Effector memory CD4-positive, alpha-beta T cell (primary cell): Measurements from ENCODE around the gene XYLT1.

Source experiments
- DNase-seq, 3 donors: peaks; one replicate each; pipeline ENCODE4 v3.0.0-alpha.2; 2020
- H3K27ac ChIP-seq: 2 replicates; pipeline ENCODE4 v1.7.0; 2013; ENCODE audit warnings: mild to moderate bottlenecking, low read length, moderate library complexity; ENCODE audit not compliant: insufficient read depth, poor library complexity, severe bottlenecking
- H3K27me3 ChIP-seq: replicated peaks from 2 replicates; pipeline ENCODE4 v1.7.0; 2013; ENCODE audit warnings: mild to moderate bottlenecking, low read length; ENCODE audit not compliant: insufficient read depth, control insufficient read depth, poor library complexity, severe bottlenecking
- H3K36me3 ChIP-seq: 2 replicates; pipeline ENCODE4 v1.7.0; 2013; ENCODE audit warnings: mild to moderate bottlenecking, low read length, moderate library complexity; ENCODE audit not compliant: control insufficient read depth, insufficient read depth
- H3K4me1 ChIP-seq: 2 replicates; pipeline ENCODE4 v1.7.0; 2013; ENCODE audit warnings: low read length, mild to moderate bottlenecking; ENCODE audit not compliant: control insufficient read depth, insufficient read depth, poor library complexity, severe bottlenecking
- H3K4me3 ChIP-seq: 2 replicates; pipeline ENCODE4 v1.7.0; 2013; ENCODE audit warnings: low read length, low read depth, mild to moderate bottlenecking; ENCODE audit not compliant: insufficient read depth, poor library complexity, severe bottlenecking
- H3K9me3 ChIP-seq: 2 replicates; pipeline ENCODE4 v1.7.0; 2013; ENCODE audit warnings: mild to moderate bottlenecking, low read length, moderate library complexity; ENCODE audit not compliant: control insufficient read depth

The XYLT1 gene

DNA sequence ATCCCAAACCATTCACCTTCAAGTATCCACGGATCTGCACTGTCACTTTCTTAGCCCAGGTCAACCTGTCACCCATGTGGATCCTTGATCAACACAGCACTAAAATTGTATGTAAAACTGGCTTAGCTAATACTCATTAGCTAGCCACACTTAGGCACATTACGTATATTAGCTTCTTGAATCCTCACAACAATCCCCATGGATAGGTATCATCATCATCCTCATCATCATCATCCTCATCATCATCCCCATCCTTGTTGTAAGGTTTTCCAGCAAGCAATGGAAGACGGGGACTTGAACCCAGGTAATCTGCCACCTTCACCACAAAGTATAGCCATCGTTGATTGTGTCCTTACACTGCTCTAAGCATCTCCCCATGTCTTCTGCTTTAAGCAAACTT lies 184.3 kb downstream of the XYLT1 start:
- no peak for DNase-seq
- Histone ChIP-seq H3K9me3 (no peaks in the 10 kb centered on the region), H3K27me3 (no peaks in the 10 kb centered on the region), H3K36me3 (no peaks in the 10 kb centered on the region), H3K4me1 (no peaks in the 10 kb centered on the region), H3K4me3 (no peak overlapping the region), H3K27ac (no peak overlapping the region)

DNA sequence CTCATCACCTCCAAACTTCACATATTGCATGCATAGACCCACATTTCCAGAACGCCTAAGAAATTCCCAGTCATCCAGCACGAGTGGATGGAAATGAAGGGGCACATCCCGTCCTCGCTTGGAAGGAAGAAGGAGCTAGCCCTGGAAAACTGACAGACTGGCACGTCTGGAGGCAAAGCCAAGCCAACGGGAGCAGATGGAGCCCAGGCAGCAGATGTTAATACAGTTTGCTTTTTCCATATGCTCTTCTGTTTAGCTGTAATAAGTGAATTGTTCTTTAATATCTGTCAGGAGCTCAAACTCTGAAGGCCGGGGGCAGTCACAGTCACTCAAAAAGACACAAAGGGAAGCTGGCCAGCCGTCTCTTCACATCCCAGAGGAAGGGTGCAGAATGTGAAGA lies 187.7 kb downstream of the XYLT1 start:
- no peaks in the 10 kb centered on the region for H3K9me3 ChIP-seq
- no peaks in the 10 kb centered on the region for H3K36me3 ChIP-seq
- no peaks in the 10 kb centered on the region for H3K4me1 ChIP-seq
- H3K4me3 ChIP-seq, result no peak overlapping the region
- no peak for DNase-seq
- no peaks in the 10 kb centered on the region for H3K27me3 ChIP-seq
- H3K27ac ChIP-seq, result no peak overlapping the region

DNA sequence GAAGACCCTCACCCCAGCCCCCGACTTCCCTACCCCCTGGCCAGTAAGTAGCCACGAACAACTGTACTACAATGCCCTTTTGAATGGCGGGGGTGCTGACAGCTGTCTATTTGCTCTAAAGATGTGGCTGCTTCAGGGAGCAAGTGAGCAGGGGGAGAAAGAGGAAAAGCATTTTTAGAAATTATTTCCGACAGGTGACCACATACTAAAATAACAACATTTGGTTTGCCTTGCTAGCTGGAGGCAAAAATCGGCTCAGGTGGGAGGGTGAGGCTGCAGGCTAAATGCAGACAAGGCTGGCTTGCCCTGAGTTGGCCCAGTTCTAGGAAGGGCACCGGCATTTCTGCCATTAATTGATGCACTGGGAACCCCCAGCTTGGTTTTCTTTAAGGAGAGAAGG lies 188.5 kb downstream of the XYLT1 start:
- no peak overlapping the region for H3K4me3 ChIP-seq
- no peaks in the 10 kb centered on the region for H3K36me3 ChIP-seq
- H3K27me3 ChIP-seq, result no peaks in the 10 kb centered on the region
- H3K27ac ChIP-seq, result no peak overlapping the region
- no peaks in the 10 kb centered on the region for H3K4me1 ChIP-seq
- H3K9me3 ChIP-seq, result no peaks in the 10 kb centered on the region
- DNase-seq, result no peak

DNA sequence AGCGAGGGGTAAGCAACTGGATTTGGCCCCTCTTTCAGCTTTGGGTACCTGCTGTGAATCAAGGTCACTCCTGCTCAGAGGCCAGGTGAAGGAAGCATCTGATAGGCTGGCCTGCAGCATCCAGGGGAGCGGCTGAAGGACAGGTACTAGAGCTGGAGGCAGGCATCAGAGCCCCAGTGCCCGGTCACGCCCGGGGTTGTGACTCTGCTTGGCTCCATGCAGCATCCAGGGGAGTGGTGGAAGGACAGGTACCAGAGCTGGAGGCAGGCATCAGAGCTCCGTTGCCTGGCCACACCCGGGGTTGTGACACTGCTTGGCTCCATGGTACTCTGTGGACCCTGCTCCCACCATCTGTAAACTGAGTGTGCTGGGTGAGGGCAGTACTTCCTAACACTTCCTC lies 189.7 kb downstream of the XYLT1 start:
- Histone ChIP-seq H3K4me1 (no peaks in the 10 kb centered on the region), H3K4me3 (no peak overlapping the region), H3K36me3 (no peaks in the 10 kb centered on the region), H3K27me3 (no peaks in the 10 kb centered on the region), H3K27ac (no peak overlapping the region), H3K9me3 (no peaks in the 10 kb centered on the region)
- DNase-seq, result no peak

DNA sequence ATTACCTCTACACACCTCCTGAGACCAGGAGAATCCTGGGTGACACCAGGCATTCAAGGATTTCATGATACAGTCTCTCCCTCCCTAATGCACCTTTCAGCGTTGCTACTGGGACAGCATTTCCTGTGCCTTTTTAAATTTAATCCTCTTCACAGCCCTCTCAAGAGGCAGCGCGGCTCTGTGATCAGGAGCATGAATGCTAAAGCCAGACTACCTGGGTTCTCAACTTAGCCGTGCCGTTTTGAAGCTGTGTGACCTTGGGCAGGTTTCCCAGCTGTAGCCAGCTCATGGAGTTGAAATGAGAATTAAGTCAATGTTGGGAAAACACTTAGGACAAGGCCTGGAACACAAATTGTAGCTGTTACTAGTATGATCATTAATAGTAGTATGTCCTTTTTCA lies 191.8 kb downstream of the XYLT1 start:
- no peak for DNase-seq
- H3K27me3 ChIP-seq, result no peaks in the 10 kb centered on the region
- H3K27ac ChIP-seq, result no peak overlapping the region
- H3K4me1 ChIP-seq, result peaks cover 7% of the 10 kb centered on the region
- H3K9me3 ChIP-seq, result no peaks in the 10 kb centered on the region
- H3K4me3 ChIP-seq, result no peak overlapping the region
- H3K36me3 ChIP-seq, result no peaks in the 10 kb centered on the region

DNA sequence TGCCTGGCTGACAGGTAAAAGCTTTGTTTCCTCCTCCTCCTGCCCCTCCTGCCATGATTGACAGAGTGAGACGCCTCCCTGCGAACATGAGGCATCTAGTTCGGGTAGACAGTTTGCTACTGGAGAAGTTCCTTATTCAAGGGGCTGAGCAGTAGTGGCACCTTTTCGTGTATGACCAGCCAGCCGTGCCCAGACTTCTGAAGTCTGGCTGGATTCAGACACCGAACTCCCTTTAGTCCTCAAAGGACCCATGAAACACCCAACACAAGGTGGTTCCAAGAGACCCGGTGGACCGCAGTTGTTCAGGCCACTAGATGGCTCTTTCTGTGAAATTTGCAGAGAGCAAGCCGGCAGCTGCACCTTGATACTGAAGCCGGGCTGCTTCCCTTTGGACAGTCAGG lies 192.8 kb downstream of the XYLT1 start:
- Histone ChIP-seq H3K4me1 (peaks cover 7% of the 10 kb centered on the region), H3K36me3 (no peaks in the 10 kb centered on the region), H3K27me3 (no peaks in the 10 kb centered on the region), H3K9me3 (no peaks in the 10 kb centered on the region), H3K27ac (no peak overlapping the region), H3K4me3 (no peak overlapping the region)
- no peak for DNase-seq

DNA sequence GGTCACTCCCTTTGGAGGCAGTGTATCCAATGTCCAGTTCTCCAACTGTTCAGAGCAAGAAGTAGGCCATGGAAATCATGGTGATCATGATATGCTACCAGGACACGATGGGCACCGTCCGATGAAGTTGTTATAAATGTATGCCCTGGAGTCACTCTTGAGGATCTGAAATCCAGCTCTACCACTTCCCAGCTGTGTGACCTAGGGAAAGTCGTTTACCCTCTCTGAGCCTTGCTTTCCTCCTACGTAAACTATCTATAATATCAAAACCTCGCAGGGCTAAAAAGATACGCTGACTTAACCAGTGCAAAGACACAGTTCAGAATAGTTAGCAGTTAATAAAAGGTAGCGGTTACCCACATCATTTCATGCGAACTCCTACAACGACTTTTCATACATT lies 194.2 kb downstream of the XYLT1 start:
- Histone ChIP-seq H3K27me3 (no peaks in the 10 kb centered on the region), H3K36me3 (no peaks in the 10 kb centered on the region), H3K9me3 (no peaks in the 10 kb centered on the region), H3K27ac (no peak overlapping the region), H3K4me1 (peaks cover 7% of the 10 kb centered on the region), H3K4me3 (no peak overlapping the region)
- DNase-seq, result no peak

DNA sequence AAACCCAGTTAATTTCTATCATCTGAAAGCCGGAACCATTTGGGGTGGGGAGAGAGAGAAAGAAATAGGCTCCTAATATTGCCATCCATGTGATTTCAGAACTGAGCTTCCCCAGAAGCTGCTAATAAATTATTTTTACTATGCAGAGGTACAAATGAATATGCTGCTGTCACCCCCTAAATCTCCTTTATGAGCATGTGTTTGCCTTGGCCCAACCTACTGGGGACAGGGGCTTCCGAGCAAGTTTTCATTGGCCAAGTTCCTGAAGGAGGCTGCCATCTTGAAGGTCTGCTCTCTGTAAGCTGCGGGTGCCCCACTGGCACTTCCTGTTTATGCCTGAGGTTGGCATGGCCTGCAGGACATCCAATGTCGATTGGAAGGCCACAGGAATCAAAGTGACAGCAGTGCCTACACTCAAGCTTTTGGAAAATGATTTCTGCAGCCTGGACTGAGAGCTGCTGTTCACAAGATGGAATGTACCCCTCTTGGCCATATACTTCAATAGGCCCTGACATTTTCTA lies 194.7 kb downstream of the XYLT1 start:
- H3K27me3 ChIP-seq, result no peaks in the 10 kb centered on the region
- no peak overlapping the region for H3K27ac ChIP-seq
- H3K4me3 ChIP-seq, result no peak overlapping the region
- no peaks in the 10 kb centered on the region for H3K9me3 ChIP-seq
- no peaks in the 10 kb centered on the region for H3K36me3 ChIP-seq
- H3K4me1 ChIP-seq, result peaks cover 7% of the 10 kb centered on the region
- DNase-seq, result no peak

DNA sequence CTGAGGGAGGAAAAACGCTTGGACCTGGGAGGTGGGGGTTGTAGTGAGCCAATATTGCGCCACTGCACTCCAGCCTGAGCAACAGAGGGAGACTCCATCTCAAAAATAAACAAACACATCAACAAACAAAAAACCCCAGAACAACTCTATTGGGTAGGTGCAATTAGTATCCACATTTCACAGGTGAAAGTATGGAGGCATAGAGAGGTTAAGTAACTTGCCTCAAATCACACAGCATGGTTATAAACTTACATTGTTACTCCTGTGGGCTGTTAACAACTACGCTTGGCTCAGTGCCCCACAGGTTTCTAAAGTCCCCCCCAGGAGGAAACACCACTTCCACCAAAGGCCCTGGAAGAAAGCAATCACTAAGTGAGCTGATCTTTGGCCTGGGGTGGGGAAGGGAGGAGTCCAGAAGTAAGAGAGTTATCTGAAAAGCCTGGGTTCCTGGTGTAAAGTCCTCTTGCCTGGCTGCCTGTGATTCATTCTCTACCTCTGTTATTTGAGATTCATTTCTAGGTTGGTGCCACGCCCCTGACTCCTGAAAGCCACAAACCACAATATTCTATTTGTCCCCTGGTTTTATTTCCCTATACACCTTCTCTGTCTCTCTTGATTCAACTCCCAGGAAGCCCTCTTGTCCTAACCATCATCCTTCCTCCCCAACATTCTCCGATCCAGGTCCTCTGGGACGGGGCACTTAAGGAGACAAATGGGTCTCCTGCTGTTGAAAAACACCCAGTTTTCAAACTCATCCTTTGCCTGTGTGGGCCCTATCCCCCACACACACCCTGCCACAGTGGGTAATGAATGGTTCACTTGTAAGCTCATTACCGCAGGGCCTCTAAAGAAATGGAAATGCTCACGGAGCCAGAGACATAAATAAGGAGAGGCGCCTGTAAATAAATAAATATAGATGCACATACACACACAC lies 195.4 kb downstream of the XYLT1 start:
- Histone ChIP-seq H3K4me3 (no peak overlapping the region), H3K27me3 (no peaks in the 10 kb centered on the region), H3K27ac (no peak overlapping the region), H3K4me1 (peaks cover 7% of the 10 kb centered on the region), H3K9me3 (no peaks in the 10 kb centered on the region), H3K36me3 (no peaks in the 10 kb centered on the region)
- no peak for DNase-seq

DNA sequence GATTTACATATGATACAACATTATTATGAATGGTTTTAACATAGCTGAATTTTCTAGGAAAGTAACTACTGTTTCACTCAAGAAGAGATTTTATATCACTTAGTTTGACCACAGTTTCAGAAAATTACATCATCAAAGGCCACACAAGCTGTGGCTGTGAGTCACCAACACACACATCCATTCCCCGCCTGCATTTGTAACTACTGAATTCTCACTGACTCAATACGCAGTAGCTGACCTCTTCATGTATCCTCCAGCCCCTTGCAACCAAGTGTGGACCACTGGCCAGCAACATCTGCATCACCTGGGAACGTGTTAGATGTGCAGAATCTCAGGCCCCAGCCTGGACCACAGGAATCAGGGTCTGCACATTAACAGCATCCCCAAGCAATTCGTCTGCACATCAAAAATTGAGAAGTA lies 197.6 kb downstream of the XYLT1 start:
- Histone ChIP-seq H3K4me1 (peaks cover 7% of the 10 kb centered on the region), H3K4me3 (no peak overlapping the region), H3K27me3 (no peaks in the 10 kb centered on the region), H3K36me3 (no peaks in the 10 kb centered on the region), H3K27ac (no peak overlapping the region), H3K9me3 (no peaks in the 10 kb centered on the region)
- DNase-seq, result no peak
